Spinal cord (tissue), 10 donors: ENCODE data around the gene CEP55. TPM values are rescaled to one million over a fixed set of nuclear protein-coding genes. Genes with fewer than 3 reads are reported as not detected.

Experiments used
- DNase-seq, 6 donors: peaks; one replicate each; pipeline versions ENCODE4 v3.0.0 to v3.0.0-alpha.2; 2013 to 2015; ENCODE audit warnings: low spot score in 6 of 6, low read depth in 4 of 6
- H3K27ac ChIP-seq: one replicate; pipeline ENCODE4 v1.5.1; 2013; ENCODE audit warnings: low read depth, low read length, control low read depth
- H3K27me3 ChIP-seq: one replicate; pipeline ENCODE4 v1.6.1; 2013; ENCODE audit warnings: low read length; ENCODE audit not compliant: control insufficient read depth, insufficient read depth
- H3K36me3 ChIP-seq: one replicate; pipeline ENCODE4 v1.6.1; 2013; ENCODE audit warnings: low read length; ENCODE audit not compliant: control insufficient read depth, insufficient read depth
- H3K4me1 ChIP-seq: one replicate; pipeline ENCODE4 v1.6.1; 2013; ENCODE audit warnings: low read length; ENCODE audit not compliant: control insufficient read depth, insufficient read depth
- H3K4me3 ChIP-seq: one replicate; pipeline ENCODE4 v1.5.1; 2013; ENCODE audit warnings: low read depth, low read length, control low read depth
- H3K9me3 ChIP-seq: one replicate; pipeline ENCODE4 v1.6.1; 2013; ENCODE audit warnings: low read length; ENCODE audit not compliant: control insufficient read depth, insufficient read depth
- WGBS: methylation state at CpG from one replicate; pipeline ENCODE4 v1.1.5; 2013; ENCODE audit warnings: missing lambda C conversion rate; ENCODE audit not compliant: insufficient coverage; 5-methylcytosine and 5-hydroxymethylcytosine counted together
- polyA plus RNA-seq, 2 donors: library from polyadenylated mRNA; unstranded; fragments of 120-200 nt; gene quantifications; one replicate each; pipeline ENCODE4 v1.2.1, GENCODE V29; 2013; ENCODE audit not compliant: insufficient read length in 2 of 2
- total RNA-seq, 2 donors: library from RNA; depleted of rRNA in 1 of 2; stranded (reverse); fragments of 120-200 nt in 1 of 2; fragments of >200 nt in 1 of 2; gene quantifications; one replicate each; pipeline versions ENCODE4 v1.2.3 to v1.2.4, GENCODE V29; 2013 to 2014
- donor health status: healthy.

Gene CEP55
- total and polyA plus RNA-seq, 4 donors, result 5.7 to 7.4 (median 6.4) TPM

DNA sequence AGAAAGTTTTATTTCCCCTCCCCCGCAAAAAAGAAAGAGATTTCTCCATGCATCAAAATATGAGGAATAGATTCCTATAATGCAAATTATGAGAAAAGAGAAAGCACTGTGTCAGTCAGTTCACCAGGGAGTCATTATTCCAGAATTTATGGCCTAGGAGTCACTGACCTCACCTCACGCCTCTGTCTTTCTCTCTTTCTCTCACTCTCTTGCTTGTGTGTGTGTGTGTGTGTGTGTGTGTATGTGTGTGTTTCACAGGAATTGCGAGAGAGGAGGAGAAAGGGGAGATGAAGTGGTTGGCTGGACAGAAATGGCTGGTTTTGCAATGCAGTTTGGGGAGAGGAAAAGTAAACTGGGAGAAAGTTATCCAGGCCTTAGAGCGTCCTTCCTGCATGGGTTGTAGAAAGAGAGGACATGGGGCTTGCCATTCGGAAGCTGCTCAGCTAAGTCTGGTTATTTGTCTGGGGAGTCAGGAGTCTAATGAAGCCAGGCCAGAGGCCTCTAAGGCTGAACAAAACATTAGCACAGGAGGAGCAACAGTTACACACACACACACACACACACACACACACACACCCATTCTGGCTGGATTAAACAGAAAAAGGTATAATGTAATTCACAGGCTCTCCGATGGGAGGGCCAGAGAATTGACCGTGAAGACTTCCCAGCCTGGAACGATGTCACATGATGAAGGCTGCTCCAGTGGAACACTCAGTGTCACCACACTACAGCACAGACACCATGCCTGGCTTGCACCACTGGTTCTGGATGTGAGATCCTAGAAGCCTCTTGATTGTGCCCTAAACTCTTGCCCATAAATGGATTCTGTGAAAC lies 57.3 kb downstream of the CEP55 start:
- Histone ChIP-seq H3K4me3 (no peak overlapping the region), H3K9me3 (no peaks in the 10 kb centered on the region), H3K27ac (no peak overlapping the region), H3K4me1 (no peaks in the 10 kb centered on the region), H3K36me3 (no peaks in the 10 kb centered on the region), H3K27me3 (no peaks in the 10 kb centered on the region)
- no peak for DNase-seq
- WGBS, result 73% methylated on average over 5 of the region's 8 CpGs

- DNase-seq, result no peak
- Histone ChIP-seq H3K9me3 (no peaks in the 10 kb centered on the region), H3K27me3 (no peaks in the 10 kb centered on the region), H3K4me1 (no peaks in the 10 kb centered on the region), H3K36me3 (no peaks in the 10 kb centered on the region), H3K27ac (no peak overlapping the region), H3K4me3 (no peak overlapping the region)
- WGBS, result 91% methylated on average over 1 of the region's 1 CpG
Observed at GRCh38 chr10:93554316-93554663, 57.9 kb downstream of the CEP55 start.

DNA sequence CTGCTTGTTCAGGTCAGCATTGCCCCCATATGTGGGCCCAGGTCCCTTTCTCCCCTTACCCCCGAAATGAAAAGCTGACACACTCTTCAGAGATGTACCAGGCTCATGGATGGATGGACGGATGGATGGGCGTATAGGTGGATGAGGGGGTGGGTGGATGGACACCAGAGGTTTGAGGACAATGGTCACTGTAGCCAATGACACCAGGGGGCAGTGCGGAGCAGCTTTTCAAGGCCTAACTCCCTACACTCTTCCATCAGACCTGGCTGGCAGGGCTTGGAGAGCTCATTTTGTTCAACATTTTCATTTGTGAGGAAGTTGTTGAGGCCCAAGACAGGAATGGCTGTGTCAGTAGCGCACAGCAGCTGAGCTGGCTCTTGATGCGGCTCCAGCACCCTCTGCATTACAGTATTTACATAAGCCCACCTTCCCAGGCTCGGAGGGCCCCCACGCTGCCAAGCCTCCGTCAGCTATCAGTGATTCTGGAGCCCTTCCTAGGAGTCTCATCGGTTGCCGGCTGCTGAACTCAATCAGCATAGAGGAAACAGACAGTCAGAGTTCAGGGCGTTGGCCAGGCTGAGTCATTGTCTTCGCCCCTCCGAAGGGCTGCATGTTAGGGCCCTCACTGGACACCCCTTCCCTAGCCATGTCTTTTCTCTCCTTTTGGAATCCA lies 58.5 kb downstream of the CEP55 start:
- DNase-seq, result peak in 3 of 6 donors; percentile 26 to 71 (median 53)
- Histone ChIP-seq H3K4me1 (no peaks in the 10 kb centered on the region), H3K27me3 (no peaks in the 10 kb centered on the region), H3K9me3 (no peaks in the 10 kb centered on the region), H3K4me3 (no peak overlapping the region), H3K36me3 (no peaks in the 10 kb centered on the region), H3K27ac (no peak overlapping the region)
- 57% methylated on average over 12 of the region's 14 CpGs for WGBS

GRCh38 chr10:93559490-93559889 lies 63.1 kb downstream of the CEP55 start:
- no peak overlapping the region for H3K27ac ChIP-seq
- 87% methylated on average over 9 of the region's 9 CpGs for WGBS
- H3K9me3 ChIP-seq, result no peaks in the 10 kb centered on the region
- H3K4me3 ChIP-seq, result no peak overlapping the region
- H3K27me3 ChIP-seq, result no peaks in the 10 kb centered on the region
- H3K4me1 ChIP-seq, result no peaks in the 10 kb centered on the region
- no peaks in the 10 kb centered on the region for H3K36me3 ChIP-seq
- no peak for DNase-seq

DNA sequence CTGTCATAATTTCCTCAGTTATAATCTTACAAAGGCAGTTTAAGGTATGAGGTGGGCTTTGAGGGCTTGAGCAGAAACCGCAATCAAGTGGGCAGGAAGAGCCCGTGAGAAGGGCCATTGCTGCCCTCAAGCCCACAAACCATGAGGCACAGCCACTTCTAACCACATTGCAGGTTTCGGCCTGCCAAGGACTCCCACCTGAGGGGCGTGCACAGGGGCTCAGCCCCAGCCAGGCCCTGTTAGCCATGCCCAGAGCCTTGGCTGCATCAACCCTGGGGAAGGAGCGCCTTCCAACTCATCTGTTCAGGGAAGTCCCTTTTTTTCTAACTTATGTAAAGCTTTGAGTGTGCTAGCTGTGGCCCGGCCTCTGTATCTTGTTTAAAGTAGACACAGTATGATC lies 64.1 kb downstream of the CEP55 start:
- WGBS, result 92% methylated on average over 4 of the region's 6 CpGs
- Histone ChIP-seq H3K9me3 (no peaks in the 10 kb centered on the region), H3K27ac (no peak overlapping the region), H3K36me3 (no peaks in the 10 kb centered on the region), H3K4me1 (no peaks in the 10 kb centered on the region), H3K27me3 (peaks cover 3% of the 10 kb centered on the region), H3K4me3 (no peak overlapping the region)
- DNase-seq, result no peak

GRCh38 chr10:93565446-93565845 lies 69.0 kb downstream of the CEP55 start:
- DNase-seq, result no peak
- H3K4me3 ChIP-seq, result no peak overlapping the region
- H3K36me3 ChIP-seq, result no peaks in the 10 kb centered on the region
- no peak overlapping the region for H3K27ac ChIP-seq
- WGBS, result 56% methylated on average over 2 of the region's 3 CpGs
- peaks cover 13% of the 10 kb centered on the region for H3K4me1 ChIP-seq
- H3K27me3 ChIP-seq, result peaks cover 40% of the 10 kb centered on the region
- no peaks in the 10 kb centered on the region for H3K9me3 ChIP-seq

- peak in 2 of 6 donors; percentile 25 to 34 for DNase-seq
- H3K9me3 ChIP-seq, result no peaks in the 10 kb centered on the region
- H3K4me3 ChIP-seq, result no peak within 1 kb of the TSS
- no peaks in the 10 kb centered on the region for H3K36me3 ChIP-seq
- WGBS, result under 1% methylated on average over 85 of the region's 85 CpGs
- peaks cover 42% of the 10 kb centered on the region for H3K27me3 ChIP-seq
- no peak within 1 kb of the TSS for H3K27ac ChIP-seq
- H3K4me1 ChIP-seq, result peaks cover 13% of the 10 kb centered on the region
Observed at GRCh38 chr10:93566435-93567276, 70.2 kb downstream of the CEP55 start, which contains the start of gene FFAR4. Gene FFAR4 (plus strand): TSS chr10:93566665. CDS start chr10:93566721, 56 bp downstream.

DNA sequence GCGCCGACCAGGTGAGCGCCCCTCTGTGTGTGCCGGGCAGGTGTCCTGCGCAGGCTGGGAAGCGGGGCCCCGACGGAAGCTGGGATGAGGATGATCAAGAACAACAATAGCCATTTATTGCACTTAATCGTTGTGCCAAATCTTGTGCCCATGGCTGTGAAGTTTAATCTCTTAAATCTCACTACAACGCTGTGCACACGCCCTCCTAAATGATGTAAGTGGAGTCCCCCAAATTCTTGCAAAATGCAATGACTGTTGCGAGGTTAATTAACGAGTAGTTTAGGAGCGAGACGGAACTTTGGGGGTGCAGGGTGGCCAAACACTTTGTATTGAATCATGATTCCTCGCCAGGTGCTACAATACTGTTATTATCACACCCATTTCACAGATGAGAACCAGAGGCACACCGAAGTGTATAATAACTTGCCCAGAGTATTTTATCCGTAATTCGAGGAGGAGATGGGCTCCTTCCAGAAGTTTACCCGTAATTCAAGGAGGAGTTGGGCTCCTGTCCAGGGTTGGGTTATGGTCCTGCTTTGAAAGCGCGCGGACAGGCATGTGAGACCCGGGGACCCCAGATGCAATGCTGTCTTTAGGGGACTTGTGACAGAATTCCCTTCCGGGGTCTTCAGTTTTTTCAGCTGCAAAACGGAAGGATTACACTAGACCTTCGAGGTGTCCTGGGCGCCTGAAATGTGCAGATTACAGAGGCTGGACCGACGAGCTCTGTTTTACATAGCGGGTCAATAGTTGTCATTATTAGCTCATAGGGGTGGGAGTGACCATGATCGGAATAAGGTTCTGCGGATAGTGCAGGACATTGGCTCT lies 71.1 kb downstream of the CEP55 start:
- 14% methylated on average over 24 of the region's 33 CpGs for WGBS
- Histone ChIP-seq H3K27ac (no peak overlapping the region), H3K27me3 (peaks cover 42% of the 10 kb centered on the region), H3K4me3 (no peak overlapping the region), H3K36me3 (no peaks in the 10 kb centered on the region), H3K9me3 (no peaks in the 10 kb centered on the region), H3K4me1 (peaks cover 13% of the 10 kb centered on the region)
- no peak for DNase-seq

DNA sequence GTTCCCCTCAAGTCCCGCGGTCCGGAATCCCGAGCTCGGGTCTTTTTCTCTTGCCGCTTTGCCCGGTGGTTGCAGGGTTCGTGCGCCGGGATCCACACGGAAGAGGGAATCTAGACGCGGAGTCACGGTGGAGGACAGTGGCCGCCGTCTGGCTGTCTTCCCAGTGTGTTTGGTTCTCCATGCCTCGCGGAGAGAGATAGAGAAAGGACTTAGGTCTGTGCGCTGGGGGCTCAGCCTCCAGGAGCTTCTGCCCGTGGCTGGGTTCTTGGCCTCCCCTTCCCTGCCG lies 71.6 kb downstream of the CEP55 start:
- WGBS, result 3% methylated on average over 17 of the region's 21 CpGs
- Histone ChIP-seq H3K27me3 (peaks cover 42% of the 10 kb centered on the region), H3K4me3 (no peak overlapping the region), H3K36me3 (no peaks in the 10 kb centered on the region), H3K9me3 (no peaks in the 10 kb centered on the region), H3K4me1 (peaks cover 17% of the 10 kb centered on the region), H3K27ac (no peak overlapping the region)
- no peak for DNase-seq
